ENCODE results near the gene GRIK4.

Gene GRIK4

GRCh38 chr11:120896687-120897086 is 385.1 kb downstream of the GRIK4 start:
- no peak for DNase-seq

DNA sequence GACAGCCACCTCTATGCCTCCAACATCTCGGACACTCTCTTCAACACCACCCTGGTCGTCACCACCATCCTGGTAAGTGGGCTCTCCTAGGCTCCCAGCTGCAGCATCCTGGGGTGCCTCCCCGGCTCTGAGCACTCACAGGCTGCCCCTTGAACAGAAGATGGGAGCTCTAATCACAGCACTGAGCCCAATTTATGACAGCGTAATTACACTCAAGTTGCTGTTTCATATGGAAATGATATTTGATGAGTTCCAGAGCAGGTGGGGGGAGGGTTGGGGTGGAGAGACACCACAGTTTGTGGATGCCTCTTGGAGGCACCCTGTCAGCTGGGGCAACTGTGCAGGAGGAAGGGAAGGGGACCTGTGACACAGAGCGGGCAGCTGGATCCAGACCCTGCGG is 387.0 kb downstream of the GRIK4 start:
- DNase-seq, result peak; percentile 44

- DNase-seq, result no peak
Observed at GRCh38 chr11:120899720-120900119, 388.2 kb downstream of the GRIK4 start.

DNA sequence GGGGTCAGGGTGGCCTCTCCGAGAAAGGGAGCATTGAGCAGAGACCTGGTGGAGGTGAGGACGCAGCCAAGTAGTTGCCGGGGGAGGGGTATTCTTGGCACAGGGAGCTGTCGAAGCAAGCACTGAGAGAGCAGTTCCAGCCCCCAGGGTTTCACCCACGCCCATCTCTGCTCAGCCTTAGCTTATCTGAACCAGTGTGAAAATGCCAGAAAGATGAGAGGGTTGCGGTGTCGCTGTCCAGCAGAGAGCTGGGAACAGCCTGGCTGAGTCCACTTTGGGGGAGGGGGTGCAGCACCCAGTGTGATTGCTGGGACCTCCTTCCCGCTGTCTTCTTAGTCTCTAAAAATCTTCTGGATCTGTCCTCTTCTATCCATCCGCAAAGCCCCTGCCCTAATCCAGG is 389.1 kb downstream of the GRIK4 start:
- no peak for DNase-seq

GRCh38 chr11:120903686-120904085 is 392.1 kb downstream of the GRIK4 start:
- DNase-seq, result no peak

DNA sequence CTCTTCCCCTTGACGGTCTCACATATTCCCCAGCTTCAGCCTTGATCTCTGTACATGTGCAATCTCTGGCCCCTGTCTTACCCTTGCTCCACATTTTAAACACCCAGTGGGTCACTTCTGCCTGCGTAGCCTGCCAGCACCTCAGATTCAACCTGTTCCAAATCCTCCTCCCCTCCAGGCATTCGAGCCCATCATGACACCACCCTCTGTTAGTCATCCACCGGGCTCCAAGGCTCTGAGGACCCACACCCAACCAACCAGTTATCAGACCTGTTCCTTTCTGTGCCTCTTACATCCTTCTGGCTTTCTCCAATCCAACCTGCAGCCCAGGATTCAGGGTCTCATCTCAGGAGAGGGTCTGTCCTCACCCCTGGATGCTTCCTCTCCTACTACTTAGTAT is 392.6 kb downstream of the GRIK4 start:
- DNase-seq, result no peak

GRCh38 chr11:120906766-120907165 is 395.2 kb downstream of the GRIK4 start:
- no peak for DNase-seq

- DNase-seq, result no peak
Observed at GRCh38 chr11:120907971-120908370, 396.4 kb downstream of the GRIK4 start.

DNA sequence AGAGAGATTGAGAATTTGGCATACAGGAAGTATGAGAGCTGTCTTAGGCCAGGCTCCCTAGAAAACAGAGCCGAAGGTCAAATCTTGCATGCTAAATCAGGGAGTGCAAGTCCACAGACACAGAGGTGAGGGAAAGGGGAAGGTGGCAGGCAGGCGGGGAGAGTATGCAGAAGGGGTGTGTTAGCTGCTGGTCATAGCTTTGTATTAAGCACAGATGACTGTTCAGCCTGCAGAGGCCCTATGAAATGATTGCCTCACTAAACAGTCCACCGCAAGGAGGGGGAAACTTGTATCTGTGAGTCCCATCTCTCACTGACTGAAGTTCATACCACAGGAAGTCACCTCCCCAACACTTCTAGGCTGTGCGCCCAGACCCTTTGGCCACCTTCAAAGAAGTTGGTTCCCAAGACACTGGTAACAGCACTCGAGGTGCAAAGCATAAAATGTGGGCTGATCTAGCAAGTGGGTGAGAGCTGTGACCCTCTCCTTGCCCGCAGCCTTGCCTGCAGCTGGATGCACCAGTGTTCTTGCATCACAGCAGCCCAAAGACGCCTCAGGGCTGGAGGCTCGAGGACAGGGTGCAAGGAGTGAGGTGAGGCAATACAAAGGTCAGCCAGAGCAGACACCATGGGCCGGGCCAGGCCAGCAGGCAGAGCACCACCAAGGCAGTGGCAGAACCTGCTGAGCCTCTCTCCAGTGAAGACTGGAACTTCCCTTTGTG is 397.1 kb downstream of the GRIK4 start:
- DNase-seq, result no peak

GRCh38 chr11:120909676-120910416 is 398.3 kb downstream of the GRIK4 start:
- DNase-seq, result no peak

DNA sequence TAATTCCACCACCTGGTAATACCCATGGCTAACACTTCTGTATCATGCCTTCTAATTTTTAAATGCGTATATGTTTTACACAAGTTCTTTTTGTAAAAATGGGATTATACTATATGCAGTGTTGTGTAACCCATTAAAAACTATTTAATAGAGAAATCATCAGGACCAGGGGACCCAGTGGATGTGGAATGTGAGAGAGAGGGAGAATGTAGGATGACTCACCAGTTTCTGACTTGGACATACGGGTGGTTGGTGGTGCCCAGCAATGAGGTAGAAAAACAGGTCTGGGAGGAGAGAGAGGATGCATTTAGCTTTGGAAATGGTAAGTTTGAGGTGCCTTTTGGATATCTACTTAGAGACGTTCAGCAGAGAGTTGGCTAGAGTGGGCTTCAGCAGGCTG is 400.4 kb downstream of the GRIK4 start:
- no peak for DNase-seq

GRCh38 chr11:120912504-120912903 is 401.0 kb downstream of the GRIK4 start:
- DNase-seq, result no peak

DNA sequence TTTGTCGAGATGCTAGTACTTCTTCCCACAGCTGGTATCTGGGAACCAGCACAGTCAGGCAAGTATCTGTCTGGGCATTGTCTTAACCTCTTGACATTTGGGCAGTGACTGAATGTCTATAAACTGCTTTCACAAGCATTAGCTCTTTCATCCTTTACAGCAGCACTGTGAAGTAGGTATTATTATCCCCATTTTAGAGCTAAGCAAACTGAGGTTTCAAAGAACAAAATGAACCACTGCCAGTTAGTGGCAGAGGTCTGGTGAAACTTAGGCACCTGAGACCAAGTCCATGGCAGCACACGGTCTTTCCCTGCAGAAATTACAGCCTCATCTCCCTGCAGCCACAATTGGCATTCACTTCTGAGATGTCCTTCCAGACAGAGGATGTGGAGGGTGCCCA is 401.4 kb downstream of the GRIK4 start:
- DNase-seq, result no peak

- DNase-seq, result no peak
Observed at GRCh38 chr11:120914021-120914420, 402.5 kb downstream of the GRIK4 start.

DNA sequence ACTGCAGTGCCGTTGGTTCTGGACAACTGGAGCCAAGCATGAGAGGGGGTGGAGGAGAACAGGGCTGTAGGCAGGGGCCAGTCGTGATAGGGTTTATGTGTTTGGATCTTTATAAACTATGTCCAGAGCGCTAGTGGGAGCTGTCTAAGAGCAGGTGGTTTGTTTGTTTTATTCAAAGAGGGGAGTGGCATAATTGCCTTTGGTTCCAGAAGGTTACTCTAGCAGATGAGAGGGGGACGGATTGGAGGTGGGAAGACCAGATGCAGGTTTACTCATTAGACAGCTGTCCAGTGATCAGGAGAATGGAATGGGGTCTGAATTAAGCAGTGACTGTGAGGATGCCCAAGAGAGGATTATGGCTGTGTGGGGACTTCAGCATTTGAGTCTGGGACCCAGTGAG is 403.1 kb downstream of the GRIK4 start:
- no peak for DNase-seq

GRCh38 chr11:120917559-120918239 is 406.2 kb downstream of the GRIK4 start:
- DNase-seq, result no peak

DNA sequence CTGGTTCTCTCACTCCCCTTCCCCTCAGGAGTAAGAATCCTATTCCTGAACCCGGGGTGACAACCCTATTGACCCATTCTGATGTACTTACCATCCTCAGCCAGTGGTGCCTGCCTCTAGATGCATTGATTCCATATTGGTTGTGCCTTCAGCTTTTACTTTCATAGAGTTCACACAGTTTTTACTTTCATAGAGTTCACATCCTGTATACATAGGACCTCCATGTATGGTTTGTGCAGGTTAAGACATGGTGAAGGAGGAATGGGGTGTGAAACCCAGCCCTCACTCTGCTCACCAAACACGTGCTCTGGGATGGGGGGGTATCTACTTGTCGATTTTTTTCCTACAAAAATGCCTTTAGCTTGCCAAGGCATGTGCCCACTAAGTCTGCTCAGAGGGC is 406.7 kb downstream of the GRIK4 start:
- no peak for DNase-seq

GRCh38 chr11:120919045-120919444 is 407.5 kb downstream of the GRIK4 start:
- DNase-seq, result no peak

- DNase-seq, result no peak
Observed at GRCh38 chr11:120919566-120919965, 408.0 kb downstream of the GRIK4 start.

GRCh38 chr11:120923866-120924508 is 412.4 kb downstream of the GRIK4 start:
- DNase-seq, result no peak

- no peak for DNase-seq
Observed at GRCh38 chr11:120925944-120926343, 414.4 kb downstream of the GRIK4 start.

DNA sequence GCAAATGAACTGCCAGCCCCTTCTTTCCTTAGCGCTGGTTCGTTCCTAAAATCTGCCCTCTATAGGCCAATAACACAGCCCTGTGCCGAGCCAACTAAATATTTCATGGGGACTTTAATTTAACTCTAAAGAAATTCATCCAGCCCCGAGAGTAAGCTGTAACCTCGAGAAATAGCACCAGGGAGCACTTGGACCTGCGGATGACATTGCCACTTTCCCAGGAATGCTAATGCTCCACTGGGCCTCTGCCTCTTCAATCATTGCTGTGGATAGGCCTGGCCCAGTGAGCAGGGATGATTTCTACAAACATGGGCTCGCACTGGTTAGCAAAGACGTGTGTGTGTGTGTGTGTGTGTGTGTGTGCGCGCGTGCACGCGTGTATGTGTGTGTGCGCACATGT is 417.1 kb downstream of the GRIK4 start:
- no peak for DNase-seq

DNA sequence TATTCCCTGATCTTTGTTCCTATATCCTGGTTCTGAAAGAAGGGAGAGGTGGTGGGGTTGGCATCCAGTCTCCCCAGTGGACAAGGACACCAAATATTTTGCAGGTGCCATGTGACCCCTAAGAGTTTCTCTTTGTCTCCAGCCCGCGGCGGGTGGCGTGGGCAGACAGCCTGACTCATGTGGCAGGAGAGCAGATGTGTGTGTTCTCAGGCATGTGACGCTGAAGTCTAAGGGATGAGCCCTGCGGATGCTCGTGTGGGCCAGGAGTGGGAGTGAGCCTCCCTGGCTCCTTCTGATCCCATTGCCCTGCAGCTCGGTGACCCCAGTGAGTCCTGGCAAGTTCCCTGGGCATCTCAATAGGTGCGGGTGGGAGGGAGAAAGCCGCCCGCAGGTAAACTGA is 417.5 kb downstream of the GRIK4 start:
- no peak for DNase-seq
